Erythroblast (primary cell): Measurements from ENCODE around the gene ZNF805.

Experiments used
- GATA1 ChIP-seq: IDR thresholded peaks from 2 replicates; pipeline ENCODE4 v1.6.1; 2011; ENCODE audit warnings: low read depth, mild to moderate bottlenecking, control low read depth, low read length, moderate library complexity
- POLR2A ChIP-seq: IDR thresholded peaks from 2 replicates; pipeline ENCODE4 v1.6.1; 2011; ENCODE audit warnings: mild to moderate bottlenecking, low read length

- TF ChIP-seq POLR2A, result no peak
- no peak for TF ChIP-seq GATA1
Observed at GRCh38 chr19:57233207-57233606, 7.2 kb upstream of the ZNF805 start.
